Endodermal cell (in vitro differentiated cells): ENCODE data around the gene PEX11G. TPM values are rescaled to one million over a fixed set of nuclear protein-coding genes. Genes with fewer than 3 reads are reported as not detected.

ENCODE experiments used
- DNase-seq: peaks from one replicate; pipeline ENCODE4 v3.0.0-alpha.2; 2017
- H3K27ac ChIP-seq: 2 replicates; pipeline ENCODE4 v1.5.1; 2013; ENCODE audit warnings: mild to moderate bottlenecking, low read depth, low read length, moderate library complexity
- H3K27me3 ChIP-seq: 2 replicates; pipeline ENCODE4 v1.6.1; 2013; ENCODE audit warnings: mild to moderate bottlenecking, low read length, moderate library complexity; ENCODE audit not compliant: insufficient read depth, control insufficient read depth, poor library complexity, severe bottlenecking
- H3K36me3 ChIP-seq: 2 replicates; pipeline ENCODE4 v1.7.0; 2013; ENCODE audit warnings: mild to moderate bottlenecking, low read length, moderate library complexity; ENCODE audit not compliant: control insufficient read depth, insufficient read depth
- H3K4me1 ChIP-seq: one replicate; pipeline ENCODE4 v1.7.0; 2013; ENCODE audit warnings: low read length; ENCODE audit not compliant: control insufficient read depth, insufficient read depth
- H3K4me3 ChIP-seq: 2 replicates; pipeline ENCODE4 v1.5.1; 2013; ENCODE audit warnings: mild to moderate bottlenecking, low read length, moderate library complexity
- H3K9ac ChIP-seq: 2 replicates; pipeline ENCODE4 v1.6.1; 2013; ENCODE audit warnings: mild to moderate bottlenecking, low read length, moderate library complexity; ENCODE audit not compliant: poor library complexity, severe bottlenecking; ENCODE audit errors: extremely low read depth
- H3K9me3 ChIP-seq: 2 replicates; pipeline ENCODE4 v1.6.1; 2013; ENCODE audit warnings: mild to moderate bottlenecking, low read length, moderate library complexity; ENCODE audit not compliant: control insufficient read depth
- H3K27ac Mint-ChIP-seq: 2 replicates; pipeline ENCODE4 v1.8.0; 2020; ENCODE audit warnings: mixed read lengths
- H3K27me3 Mint-ChIP-seq: 2 replicates; pipeline ENCODE4 v1.8.0; 2021; ENCODE audit warnings: mild to moderate bottlenecking, mixed read lengths; ENCODE audit not compliant: insufficient read depth
- H3K36me3 Mint-ChIP-seq: 2 replicates; pipeline ENCODE4 v1.8.0; 2020; ENCODE audit warnings: low read depth, mixed read lengths
- H3K4me1 Mint-ChIP-seq: 2 replicates; pipeline ENCODE4 v1.8.0; 2020; ENCODE audit warnings: mixed read lengths
- H3K4me3 Mint-ChIP-seq: 2 replicates; pipeline ENCODE4 v1.8.0; 2020; ENCODE audit warnings: mild to moderate bottlenecking, moderate library complexity, mixed read lengths
- H3K9me3 Mint-ChIP-seq: 2 replicates; pipeline ENCODE4 v1.8.0; 2020; ENCODE audit warnings: mild to moderate bottlenecking, mixed read lengths
- CTCF ChIP-seq: fragments of 200-600 bp; sonication (generic); conservative IDR thresholded peaks from 2 replicates; pipeline ENCODE4 v1.5.0; 2021; ENCODE audit warnings: antibody characterized with exemption, mild to moderate bottlenecking
- whole genome bisulfite sequencing, 2 experiments: methylation state at CpG; one replicate each; pipeline versions ENCODE4 v1.1.5 to v1.1.7; 2013; ENCODE audit warnings: missing lambda C conversion rate in 2 of 2, mixed read lengths in 1 of 2; ENCODE audit not compliant: insufficient coverage in 1 of 2, insufficient read length in 1 of 2; 5-methylcytosine and 5-hydroxymethylcytosine counted together
- total RNA-seq, 2 donors: library from RNA; stranded (reverse); fragmentation: NEBNext Ultra II Directional in 1 of 2; extraction: Animal tissue kit (Norgen Biotek cat#: 25700) in 1 of 2; gene quantifications; 2 replicates in 1 of 2; 3 replicates in 1 of 2; pipeline ENCODE4 v1.2.1, GENCODE V29; 2021

Gene PEX11G
- total RNA-seq, 2 donors from 2014 or later = 2.6 to 3.0 TPM

GRCh38 chr19:7427944-7428343, 60.9 kb downstream of the PEX11G start:
- Mint-ChIP-seq H3K27ac (no peak overlapping the region), H3K4me1 (peaks cover 6% of the 10 kb centered on the region), H3K27me3 (no peaks in the 10 kb centered on the region), H3K36me3 (peaks cover 23% of the 10 kb centered on the region), H3K9me3 (no peaks in the 10 kb centered on the region), H3K4me3 (no peak overlapping the region)
- Histone ChIP-seq H3K4me1 (no peaks in the 10 kb centered on the region), H3K9me3 (no peaks in the 10 kb centered on the region), H3K36me3 (peaks cover 3% of the 10 kb centered on the region), H3K27me3 (no peaks in the 10 kb centered on the region), H3K27ac (no peak overlapping the region), H3K9ac (no peak overlapping the region), H3K4me3 (no peak overlapping the region)
- TF ChIP-seq CTCF = no peak
- 76 to 100% methylated on average over 2 to 5 of the region's 5 CpGs for WGBS, 2 experiments
- no peak for DNase-seq

- H3K27ac ChIP-seq = no peak overlapping the region
- H3K9me3 ChIP-seq = no peaks in the 10 kb centered on the region
- Mint-ChIP-seq H3K27ac (no peak overlapping the region), H3K9me3 (no peaks in the 10 kb centered on the region), H3K4me1 (peaks cover 6% of the 10 kb centered on the region), H3K36me3 (peaks cover 25% of the 10 kb centered on the region), H3K27me3 (no peaks in the 10 kb centered on the region), H3K4me3 (no peak overlapping the region)
- WGBS, 2 experiments = 83 to 100% methylated on average over 5 to 9 of the region's 9 CpGs
- H3K27me3 ChIP-seq = no peaks in the 10 kb centered on the region
- H3K36me3 ChIP-seq = peaks cover 3% of the 10 kb centered on the region
- no peaks in the 10 kb centered on the region for H3K4me1 ChIP-seq
- no peak overlapping the region for H3K9ac ChIP-seq
- H3K4me3 ChIP-seq = no peak overlapping the region
- TF ChIP-seq CTCF = no peak
- DNase-seq = no peak
Observed at GRCh38 chr19:7426986-7427385, 61.8 kb downstream of the PEX11G start.

Other genes with a start within 250 kb of the PEX11G start
- 10 to 100 TPM; 31.3 to 31.5 TPM for gene INSR, start 194.6 kb downstream of the PEX11G start, total RNA-seq
- 10 to 100 TPM; 51.7 to 53.3 TPM for gene ARHGEF18, start 140.1 kb downstream of the PEX11G start, total RNA-seq
- 10 to 100 TPM; 45.9 to 53.2 TPM for gene ZNF358, start 27.1 kb upstream of the PEX11G start, total RNA-seq
- gene MCOLN1, start 33.6 kb upstream of the PEX11G start, total RNA-seq = 10 to 100 TPM; 18.0 to 21.4 TPM
- gene PNPLA6, start 46.7 kb upstream of the PEX11G start, total RNA-seq = 100 to 1,000 TPM in 1 of 2 donors, 10 to 100 TPM in 1; 86.1 to 124 TPM
- 10 to 100 TPM; 65.5 to 76.8 TPM for gene CAMSAP3, start 106.8 kb upstream of the PEX11G start, total RNA-seq
- gene XAB2, start 140.5 kb upstream of the PEX11G start, total RNA-seq = 10 to 100 TPM; 44.3 to 46.6 TPM
- 100 to 1,000 TPM; 149 to 182 TPM for gene PET100, start 140.8 kb upstream of the PEX11G start, total RNA-seq
- under 1 TPM in 1 of 2 donors, not detected in 1; 0.55 TPM for gene PCP2, start 144.7 kb upstream of the PEX11G start, total RNA-seq
- gene STXBP2, start 148.1 kb upstream of the PEX11G start, total RNA-seq = 100 to 1,000 TPM; 119 to 126 TPM
- not detected for gene RETN, start 180.0 kb upstream of the PEX11G start, total RNA-seq
- not detected for gene MCEMP1, start 188.1 kb upstream of the PEX11G start, total RNA-seq
- gene TRAPPC5, start 191.8 kb upstream of the PEX11G start, total RNA-seq = 10 to 100 TPM; 64.6 to 93.1 TPM
- not detected for gene FCER2, start 213.1 kb upstream of the PEX11G start, total RNA-seq
- gene CLEC4G, start 243.1 kb upstream of the PEX11G start, total RNA-seq = not detected